WTC11 (cell line): Measurements from ENCODE around the gene SERPINH1. TPM values are rescaled to one million over a fixed set of nuclear protein-coding genes. Genes with fewer than 3 reads are reported as not detected.

Experiments
- ATAC-seq: fragments of 200-7000 bp; cut with Tn5 transposase; 2 replicates; pipeline ENCODE4 v1.10.0; 2021; ENCODE audit warnings: mild to moderate bottlenecking, moderate library complexity
- CTCF ChIA-PET: fragments of 300-600 bp; sonication (Branson Sonifier 250); formaldehyde crosslinking; loops from one replicate; lab custom pipeline; 2021; ENCODE audit warnings: antibody characterized with exemption; lab: Charles Lee
- POLR2A ChIA-PET: fragments of 350-600 bp; sonication (Branson Sonifier 250); formaldehyde crosslinking; loops from one replicate; lab custom pipeline; 2021; ENCODE audit warnings: antibody characterized with exemption; lab: Charles Lee
- DNase-seq: peaks from one replicate; pipeline ENCODE4 v3.0.0; 2021; ENCODE audit warnings: low spot score
- H3K27ac Mint-ChIP-seq: 2 replicates; pipeline ENCODE4 v1.8.0; 2021; ENCODE audit warnings: mixed read lengths
- H3K27me3 Mint-ChIP-seq: 2 replicates; pipeline ENCODE4 v1.8.0; 2021; ENCODE audit warnings: low read depth, mild to moderate bottlenecking, moderate library complexity, mixed read lengths
- H3K36me3 Mint-ChIP-seq: 2 replicates; pipeline ENCODE4 v1.8.0; 2021; ENCODE audit warnings: mixed read lengths
- H3K4me1 Mint-ChIP-seq: 2 replicates; pipeline ENCODE4 v1.8.0; 2022; ENCODE audit warnings: mixed read lengths
- H3K4me3 Mint-ChIP-seq: 2 replicates; pipeline ENCODE4 v1.8.0; 2021; ENCODE audit warnings: mild to moderate bottlenecking, moderate library complexity, mixed read lengths
- H3K9me3 Mint-ChIP-seq: 2 replicates; pipeline ENCODE4 v1.8.0; 2021; ENCODE audit warnings: mixed read lengths
- CREB1 ChIP-seq: sonication (generic); formaldehyde crosslinking; IDR thresholded peaks from 2 replicates; pipeline ENCODE4 v1.8.0; 2023; ENCODE audit warnings: mild to moderate bottlenecking, missing genetic modification reagents
- EMX1 ChIP-seq: fragments of 250-450 bp; sonication (Bioruptor Pico); IDR thresholded peaks from 2 replicates; pipeline ENCODE4 v1.8.0; 2021; ENCODE audit warnings: mild to moderate bottlenecking
- FOXJ3 ChIP-seq: sonication (generic); formaldehyde crosslinking; IDR thresholded peaks from 2 replicates; pipeline ENCODE4 v1.9.0; 2021; ENCODE audit warnings: missing genetic modification reagents, mild to moderate bottlenecking, borderline replicate concordance
- FOXP1 ChIP-seq: sonication (generic); formaldehyde crosslinking; IDR thresholded peaks from 2 replicates; pipeline ENCODE4 v1.8.0; 2022; ENCODE audit warnings: missing genetic modification reagents, mild to moderate bottlenecking, moderate library complexity, borderline replicate concordance
- GTF2I ChIP-seq: fragments of 250-450 bp; sonication (Bioruptor Pico); conservative IDR thresholded peaks from 2 replicates; pipeline ENCODE4 v1.4.0; 2021; ENCODE audit warnings: mild to moderate bottlenecking
- JUN ChIP-seq: sonication (generic); formaldehyde crosslinking; IDR thresholded peaks from 2 replicates; pipeline ENCODE4 v1.8.0; 2023; ENCODE audit warnings: mild to moderate bottlenecking, missing genetic modification reagents
- KAT7 ChIP-seq: sonication (generic); formaldehyde crosslinking; IDR thresholded peaks from 2 replicates; pipeline ENCODE4 v1.8.1; 2023; ENCODE audit warnings: missing genetic modification reagents, mild to moderate bottlenecking, borderline replicate concordance
- NR3C1 ChIP-seq: sonication (generic); formaldehyde crosslinking; conservative IDR thresholded peaks from 2 replicates; pipeline ENCODE4 v1.8.1; 2023; ENCODE audit warnings: low read depth, mild to moderate bottlenecking, missing genetic modification reagents
- OVOL2 ChIP-seq: fragments of 250-450 bp; sonication (Bioruptor Pico); IDR thresholded peaks from 2 replicates; pipeline ENCODE4 v1.9.0; 2021; ENCODE audit warnings: mild to moderate bottlenecking, borderline replicate concordance
- RELA ChIP-seq: sonication (generic); formaldehyde crosslinking; IDR thresholded peaks from 2 replicates; pipeline ENCODE4 v1.8.1; 2022; ENCODE audit warnings: missing genetic modification reagents, mild to moderate bottlenecking, borderline replicate concordance
- RORB ChIP-seq: fragments of 250-450 bp; sonication (Bioruptor Pico); IDR thresholded peaks from 2 replicates; pipeline ENCODE4 v1.9.0; 2021; ENCODE audit warnings: mild to moderate bottlenecking
- SOX15 ChIP-seq: fragments of 250-450 bp; sonication (Bioruptor Pico); IDR thresholded peaks from 2 replicates; pipeline ENCODE4 v1.9.0; 2021; ENCODE audit warnings: mild to moderate bottlenecking
- SP1 ChIP-seq: sonication (generic); formaldehyde crosslinking; conservative IDR thresholded peaks from 2 replicates; pipeline ENCODE4 v1.8.1; 2022; ENCODE audit warnings: missing genetic modification reagents
- TCF7 ChIP-seq: sonication (generic); formaldehyde crosslinking; IDR thresholded peaks from 2 replicates; pipeline ENCODE4 v1.8.0; 2022; ENCODE audit warnings: mild to moderate bottlenecking, low read depth, missing genetic modification reagents, moderate library complexity
- TP53 ChIP-seq: sonication (generic); formaldehyde crosslinking; IDR thresholded peaks from 2 replicates; pipeline ENCODE4 v1.8.1; 2023; ENCODE audit warnings: mild to moderate bottlenecking, missing genetic modification reagents
- ZNF219 ChIP-seq: sonication (generic); formaldehyde crosslinking; IDR thresholded peaks from 2 replicates; pipeline ENCODE4 v1.8.0; 2023; ENCODE audit warnings: missing genetic modification reagents, mild to moderate bottlenecking, borderline replicate concordance
- ZNF396 ChIP-seq: fragments of 250-450 bp; sonication (Bioruptor Pico); IDR thresholded peaks from 2 replicates; pipeline ENCODE4 v1.8.0; 2021; ENCODE audit warnings: mild to moderate bottlenecking, moderate library complexity, borderline replicate concordance
- total RNA-seq: library from RNA; stranded (reverse); gene quantifications from 3 replicates; pipeline ENCODE4 v1.2.3, GENCODE V29; 2021
- TF ChIP-seq, protein P1 (sequence below): sonication (generic); formaldehyde crosslinking; IDR thresholded peaks from 2 replicates; pipeline ENCODE4 v1.8.0; 2022; ENCODE audit warnings: mild to moderate bottlenecking, missing genetic modification reagents
- TF ChIP-seq, protein P2 (sequence below): sonication (generic); formaldehyde crosslinking; IDR thresholded peaks from 2 replicates; pipeline ENCODE4 v1.8.1; 2023; ENCODE audit warnings: mild to moderate bottlenecking, missing genetic modification reagents
- TF ChIP-seq, protein P3 (sequence below): sonication (generic); formaldehyde crosslinking; IDR thresholded peaks from 2 replicates; pipeline ENCODE4 v1.8.0; 2022; ENCODE audit warnings: missing genetic modification reagents
- TF ChIP-seq, protein P4 (sequence below): sonication (generic); formaldehyde crosslinking; IDR thresholded peaks from 2 replicates; pipeline ENCODE4 v1.8.0; 2023; ENCODE audit warnings: missing genetic modification reagents, mild to moderate bottlenecking, borderline replicate concordance
- TF ChIP-seq, protein P5 (sequence below): sonication (generic); formaldehyde crosslinking; IDR thresholded peaks from 2 replicates; pipeline ENCODE4 v1.8.1; 2022; ENCODE audit warnings: low read depth, missing genetic modification reagents, borderline replicate concordance
- TF ChIP-seq, protein P6 (sequence below): sonication (generic); formaldehyde crosslinking; IDR thresholded peaks from 2 replicates; pipeline ENCODE4 v1.8.1; 2022; ENCODE audit warnings: low read depth, mild to moderate bottlenecking, moderate library complexity, missing genetic modification reagents, borderline replicate concordance
- TF ChIP-seq, protein P7 (sequence below): sonication (generic); formaldehyde crosslinking; IDR thresholded peaks from 2 replicates; pipeline ENCODE4 v1.8.1; 2023; ENCODE audit warnings: mild to moderate bottlenecking, missing genetic modification reagents, moderate library complexity

SERPINH1 gene
- total RNA-seq, 1 experiment from 2014 or later, result 411 TPM

DNA sequence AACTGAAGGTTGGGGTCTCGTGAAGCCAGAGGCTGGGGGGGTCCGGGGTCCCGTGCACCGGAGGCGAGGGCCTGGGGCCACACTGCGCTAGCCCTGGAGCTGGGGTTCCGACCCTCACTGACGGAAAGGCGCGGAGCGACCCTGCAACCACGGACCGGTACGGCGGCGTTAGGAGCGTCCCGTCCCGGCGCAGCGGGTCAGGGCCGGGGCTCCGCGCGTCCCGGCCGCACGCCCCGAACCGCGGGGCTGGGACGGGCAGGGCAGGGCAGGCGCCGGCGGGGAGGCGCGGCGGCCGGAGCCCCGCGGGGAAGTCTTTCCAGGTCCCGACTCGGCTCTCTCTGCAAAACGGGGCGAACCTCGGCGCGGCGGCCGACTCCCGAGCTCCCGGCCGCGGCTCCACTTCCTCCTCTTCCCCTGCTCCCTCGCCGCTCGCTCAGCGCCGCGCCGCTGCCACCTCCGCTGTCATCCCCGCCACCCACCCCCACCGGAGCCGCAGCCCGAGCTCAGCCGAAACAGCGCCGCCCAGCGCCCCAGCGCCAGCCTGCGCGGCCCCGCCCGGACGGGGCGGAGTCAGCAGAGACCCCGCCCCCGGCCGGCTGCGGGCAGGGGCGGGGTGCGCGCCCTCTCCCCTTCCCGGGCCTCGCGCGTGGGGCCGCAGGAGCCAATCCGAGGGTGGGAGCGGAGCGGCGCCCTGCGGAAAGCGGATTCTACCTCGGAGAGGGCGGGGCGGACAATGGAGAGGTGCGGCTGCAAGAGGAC, 36.4 kb upstream of the SERPINH1 start, which contains the start of gene GDPD5:
TSS of gene GDPD5 (minus strand) at position 509 of the 759 bp plus-strand sequence. CDS start 48,206 bp downstream, outside the sequence.
- ChIA-PET POLR2A (interaction anchor here (0.6 to 0.9 kb wide), 2 partner anchors 37 to 125 kb away, joined by 3 to 4 read pairs; no protein-coding TSS in a partner anchor), CTCF (interaction anchor here (0.5 to 3.7 kb wide), 31 partner anchors 9 to 679 kb away, joined by 3 to 31 read pairs (median 4); no protein-coding TSS in a partner anchor)
- no peaks in the 10 kb centered on the region for H3K9me3 Mint-ChIP-seq
- ATAC-seq (peak; percentile 87), DNase-seq (peak; percentile 85)
- peaks cover 39% of the 10 kb centered on the region for H3K27me3 Mint-ChIP-seq
- no peaks in the 10 kb centered on the region for H3K36me3 Mint-ChIP-seq
- H3K27ac Mint-ChIP-seq, result no peak within 1 kb of the TSS
- H3K4me1 Mint-ChIP-seq, result peaks cover 9% of the 10 kb centered on the region
- TF ChIP-seq, protein P1, sequence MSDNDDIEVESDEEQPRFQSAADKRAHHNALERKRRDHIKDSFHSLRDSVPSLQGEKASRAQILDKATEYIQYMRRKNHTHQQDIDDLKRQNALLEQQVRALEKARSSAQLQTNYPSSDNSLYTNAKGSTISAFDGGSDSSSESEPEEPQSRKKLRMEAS (CRISPR knock-in tag), result peak; percentile 40; the same call in 1 of the 2 replicates
- TF ChIP-seq, protein P2, sequence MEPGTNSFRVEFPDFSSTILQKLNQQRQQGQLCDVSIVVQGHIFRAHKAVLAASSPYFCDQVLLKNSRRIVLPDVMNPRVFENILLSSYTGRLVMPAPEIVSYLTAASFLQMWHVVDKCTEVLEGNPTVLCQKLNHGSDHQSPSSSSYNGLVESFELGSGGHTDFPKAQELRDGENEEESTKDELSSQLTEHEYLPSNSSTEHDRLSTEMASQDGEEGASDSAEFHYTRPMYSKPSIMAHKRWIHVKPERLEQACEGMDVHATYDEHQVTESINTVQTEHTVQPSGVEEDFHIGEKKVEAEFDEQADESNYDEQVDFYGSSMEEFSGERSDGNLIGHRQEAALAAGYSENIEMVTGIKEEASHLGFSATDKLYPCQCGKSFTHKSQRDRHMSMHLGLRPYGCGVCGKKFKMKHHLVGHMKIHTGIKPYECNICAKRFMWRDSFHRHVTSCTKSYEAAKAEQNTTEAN (CRISPR knock-in tag), result peak; percentile 76
- TF ChIP-seq KAT7 (CRISPR knock-in tag) (peak; percentile 52), NR3C1 (no peak), RORB (CRISPR knock-in tag) (no peak), ZNF219 (CRISPR knock-in tag) (no peak), SP1 (CRISPR knock-in tag) (peak; percentile 87), TP53 (CRISPR knock-in tag) (peak; percentile 19; the same call in 1 of the 2 replicates), GTF2I (no peak), RELA (no peak; the same call in 1 of the 2 replicates), SOX15 (CRISPR knock-in tag) (no peak), EMX1 (CRISPR knock-in tag) (no peak), ZNF396 (CRISPR knock-in tag) (no peak), FOXJ3 (no peak), CREB1 (CRISPR knock-in tag) (no peak), JUN (CRISPR knock-in tag) (no peak), TCF7 (CRISPR knock-in tag) (peak; percentile 20; the same call in 1 of the 2 replicates), OVOL2 (no peak), FOXP1 (CRISPR knock-in tag) (peak; percentile 71; the same call in 1 of the 2 replicates)
- TF ChIP-seq, protein P3, sequence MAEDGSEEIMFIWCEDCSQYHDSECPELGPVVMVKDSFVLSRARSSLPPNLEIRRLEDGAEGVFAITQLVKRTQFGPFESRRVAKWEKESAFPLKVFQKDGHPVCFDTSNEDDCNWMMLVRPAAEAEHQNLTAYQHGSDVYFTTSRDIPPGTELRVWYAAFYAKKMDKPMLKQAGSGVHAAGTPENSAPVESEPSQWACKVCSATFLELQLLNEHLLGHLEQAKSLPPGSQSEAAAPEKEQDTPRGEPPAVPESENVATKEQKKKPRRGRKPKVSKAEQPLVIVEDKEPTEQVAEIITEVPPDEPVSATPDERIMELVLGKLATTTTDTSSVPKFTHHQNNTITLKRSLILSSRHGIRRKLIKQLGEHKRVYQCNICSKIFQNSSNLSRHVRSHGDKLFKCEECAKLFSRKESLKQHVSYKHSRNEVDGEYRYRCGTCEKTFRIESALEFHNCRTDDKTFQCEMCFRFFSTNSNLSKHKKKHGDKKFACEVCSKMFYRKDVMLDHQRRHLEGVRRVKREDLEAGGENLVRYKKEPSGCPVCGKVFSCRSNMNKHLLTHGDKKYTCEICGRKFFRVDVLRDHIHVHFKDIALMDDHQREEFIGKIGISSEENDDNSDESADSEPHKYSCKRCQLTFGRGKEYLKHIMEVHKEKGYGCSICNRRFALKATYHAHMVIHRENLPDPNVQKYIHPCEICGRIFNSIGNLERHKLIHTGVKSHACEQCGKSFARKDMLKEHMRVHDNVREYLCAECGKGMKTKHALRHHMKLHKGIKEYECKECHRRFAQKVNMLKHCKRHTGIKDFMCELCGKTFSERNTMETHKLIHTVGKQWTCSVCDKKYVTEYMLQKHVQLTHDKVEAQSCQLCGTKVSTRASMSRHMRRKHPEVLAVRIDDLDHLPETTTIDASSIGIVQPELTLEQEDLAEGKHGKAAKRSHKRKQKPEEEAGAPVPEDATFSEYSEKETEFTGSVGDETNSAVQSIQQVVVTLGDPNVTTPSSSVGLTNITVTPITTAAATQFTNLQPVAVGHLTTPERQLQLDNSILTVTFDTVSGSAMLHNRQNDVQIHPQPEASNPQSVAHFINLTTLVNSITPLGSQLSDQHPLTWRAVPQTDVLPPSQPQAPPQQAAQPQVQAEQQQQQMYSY (CRISPR knock-in tag), result peak; percentile 82
- TF ChIP-seq, protein P4, sequence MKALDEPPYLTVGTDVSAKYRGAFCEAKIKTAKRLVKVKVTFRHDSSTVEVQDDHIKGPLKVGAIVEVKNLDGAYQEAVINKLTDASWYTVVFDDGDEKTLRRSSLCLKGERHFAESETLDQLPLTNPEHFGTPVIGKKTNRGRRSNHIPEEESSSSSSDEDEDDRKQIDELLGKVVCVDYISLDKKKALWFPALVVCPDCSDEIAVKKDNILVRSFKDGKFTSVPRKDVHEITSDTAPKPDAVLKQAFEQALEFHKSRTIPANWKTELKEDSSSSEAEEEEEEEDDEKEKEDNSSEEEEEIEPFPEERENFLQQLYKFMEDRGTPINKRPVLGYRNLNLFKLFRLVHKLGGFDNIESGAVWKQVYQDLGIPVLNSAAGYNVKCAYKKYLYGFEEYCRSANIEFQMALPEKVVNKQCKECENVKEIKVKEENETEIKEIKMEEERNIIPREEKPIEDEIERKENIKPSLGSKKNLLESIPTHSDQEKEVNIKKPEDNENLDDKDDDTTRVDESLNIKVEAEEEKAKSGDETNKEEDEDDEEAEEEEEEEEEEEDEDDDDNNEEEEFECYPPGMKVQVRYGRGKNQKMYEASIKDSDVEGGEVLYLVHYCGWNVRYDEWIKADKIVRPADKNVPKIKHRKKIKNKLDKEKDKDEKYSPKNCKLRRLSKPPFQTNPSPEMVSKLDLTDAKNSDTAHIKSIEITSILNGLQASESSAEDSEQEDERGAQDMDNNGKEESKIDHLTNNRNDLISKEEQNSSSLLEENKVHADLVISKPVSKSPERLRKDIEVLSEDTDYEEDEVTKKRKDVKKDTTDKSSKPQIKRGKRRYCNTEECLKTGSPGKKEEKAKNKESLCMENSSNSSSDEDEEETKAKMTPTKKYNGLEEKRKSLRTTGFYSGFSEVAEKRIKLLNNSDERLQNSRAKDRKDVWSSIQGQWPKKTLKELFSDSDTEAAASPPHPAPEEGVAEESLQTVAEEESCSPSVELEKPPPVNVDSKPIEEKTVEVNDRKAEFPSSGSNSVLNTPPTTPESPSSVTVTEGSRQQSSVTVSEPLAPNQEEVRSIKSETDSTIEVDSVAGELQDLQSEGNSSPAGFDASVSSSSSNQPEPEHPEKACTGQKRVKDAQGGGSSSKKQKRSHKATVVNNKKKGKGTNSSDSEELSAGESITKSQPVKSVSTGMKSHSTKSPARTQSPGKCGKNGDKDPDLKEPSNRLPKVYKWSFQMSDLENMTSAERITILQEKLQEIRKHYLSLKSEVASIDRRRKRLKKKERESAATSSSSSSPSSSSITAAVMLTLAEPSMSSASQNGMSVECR (CRISPR knock-in tag), result peak; percentile 7; the same call in 1 of the 2 replicates
- TF ChIP-seq, protein P5, sequence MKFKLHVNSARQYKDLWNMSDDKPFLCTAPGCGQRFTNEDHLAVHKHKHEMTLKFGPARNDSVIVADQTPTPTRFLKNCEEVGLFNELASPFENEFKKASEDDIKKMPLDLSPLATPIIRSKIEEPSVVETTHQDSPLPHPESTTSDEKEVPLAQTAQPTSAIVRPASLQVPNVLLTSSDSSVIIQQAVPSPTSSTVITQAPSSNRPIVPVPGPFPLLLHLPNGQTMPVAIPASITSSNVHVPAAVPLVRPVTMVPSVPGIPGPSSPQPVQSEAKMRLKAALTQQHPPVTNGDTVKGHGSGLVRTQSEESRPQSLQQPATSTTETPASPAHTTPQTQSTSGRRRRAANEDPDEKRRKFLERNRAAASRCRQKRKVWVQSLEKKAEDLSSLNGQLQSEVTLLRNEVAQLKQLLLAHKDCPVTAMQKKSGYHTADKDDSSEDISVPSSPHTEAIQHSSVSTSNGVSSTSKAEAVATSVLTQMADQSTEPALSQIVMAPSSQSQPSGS (CRISPR knock-in tag), result no peak
- TF ChIP-seq, protein P6, sequence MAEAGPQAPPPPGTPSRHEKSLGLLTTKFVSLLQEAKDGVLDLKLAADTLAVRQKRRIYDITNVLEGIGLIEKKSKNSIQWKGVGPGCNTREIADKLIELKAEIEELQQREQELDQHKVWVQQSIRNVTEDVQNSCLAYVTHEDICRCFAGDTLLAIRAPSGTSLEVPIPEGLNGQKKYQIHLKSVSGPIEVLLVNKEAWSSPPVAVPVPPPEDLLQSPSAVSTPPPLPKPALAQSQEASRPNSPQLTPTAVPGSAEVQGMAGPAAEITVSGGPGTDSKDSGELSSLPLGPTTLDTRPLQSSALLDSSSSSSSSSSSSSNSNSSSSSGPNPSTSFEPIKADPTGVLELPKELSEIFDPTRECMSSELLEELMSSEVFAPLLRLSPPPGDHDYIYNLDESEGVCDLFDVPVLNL (CRISPR knock-in tag), result peak; percentile 71; the same call in 1 of the 2 replicates
- TF ChIP-seq, protein P7, sequence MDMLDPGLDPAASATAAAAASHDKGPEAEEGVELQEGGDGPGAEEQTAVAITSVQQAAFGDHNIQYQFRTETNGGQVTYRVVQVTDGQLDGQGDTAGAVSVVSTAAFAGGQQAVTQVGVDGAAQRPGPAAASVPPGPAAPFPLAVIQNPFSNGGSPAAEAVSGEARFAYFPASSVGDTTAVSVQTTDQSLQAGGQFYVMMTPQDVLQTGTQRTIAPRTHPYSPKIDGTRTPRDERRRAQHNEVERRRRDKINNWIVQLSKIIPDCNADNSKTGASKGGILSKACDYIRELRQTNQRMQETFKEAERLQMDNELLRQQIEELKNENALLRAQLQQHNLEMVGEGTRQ (CRISPR knock-in tag), result no peak
- peak within 1 kb of the TSS; percentile 86 for H3K4me3 Mint-ChIP-seq
